HG03575 (cell line): ENCODE measurements around the gene GCSH.

Experiments used
- ATAC-seq: cut with Tn5 transposase; IDR thresholded peaks from one replicate; pipeline ENCODE4 v1.9.1; 2021; ENCODE audit not compliant: unreplicated experiment, insufficient number of reproducible peaks, low FRiP score; ENCODE audit errors: extremely low read depth

Gene GCSH

DNA sequence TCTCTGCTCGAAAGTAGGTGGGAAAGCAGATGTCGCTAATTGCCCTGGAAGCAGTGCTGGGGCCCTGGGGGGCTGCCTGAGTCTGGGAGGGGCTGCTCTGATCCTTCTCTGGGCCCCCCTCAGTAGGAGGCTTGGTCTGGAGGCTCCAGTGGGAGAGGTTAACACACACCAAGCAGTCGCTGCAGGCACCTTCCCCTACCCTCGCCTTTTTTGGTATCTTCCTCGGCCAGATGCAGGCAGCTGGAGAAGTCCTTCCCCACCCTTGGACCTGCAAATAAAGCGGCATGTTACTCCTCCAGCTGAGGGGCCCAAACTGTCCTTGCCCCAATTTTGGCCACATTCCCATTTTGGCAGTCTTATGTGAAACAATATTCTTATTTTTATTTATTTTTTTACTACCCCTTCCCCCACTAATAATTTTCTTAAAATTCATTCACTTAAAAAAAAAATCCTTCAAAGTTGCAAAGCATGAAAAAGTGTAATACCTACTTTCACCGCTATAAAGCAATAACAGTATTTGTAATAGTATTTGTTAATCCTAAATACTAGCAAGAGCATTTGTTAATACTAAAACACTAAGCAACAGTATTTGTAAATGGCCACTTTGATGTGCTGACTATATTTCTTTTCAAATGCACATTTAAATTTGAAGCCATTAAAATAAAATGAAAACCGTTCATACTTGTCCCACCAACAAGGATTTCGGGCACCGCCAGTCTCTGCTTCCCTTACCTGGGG, 34.2 kb downstream of the GCSH start:
- ATAC-seq = no peak

- ATAC-seq = no peak
Observed at GRCh38 chr16:81061307-81061640, 34.9 kb downstream of the GCSH start.

DNA sequence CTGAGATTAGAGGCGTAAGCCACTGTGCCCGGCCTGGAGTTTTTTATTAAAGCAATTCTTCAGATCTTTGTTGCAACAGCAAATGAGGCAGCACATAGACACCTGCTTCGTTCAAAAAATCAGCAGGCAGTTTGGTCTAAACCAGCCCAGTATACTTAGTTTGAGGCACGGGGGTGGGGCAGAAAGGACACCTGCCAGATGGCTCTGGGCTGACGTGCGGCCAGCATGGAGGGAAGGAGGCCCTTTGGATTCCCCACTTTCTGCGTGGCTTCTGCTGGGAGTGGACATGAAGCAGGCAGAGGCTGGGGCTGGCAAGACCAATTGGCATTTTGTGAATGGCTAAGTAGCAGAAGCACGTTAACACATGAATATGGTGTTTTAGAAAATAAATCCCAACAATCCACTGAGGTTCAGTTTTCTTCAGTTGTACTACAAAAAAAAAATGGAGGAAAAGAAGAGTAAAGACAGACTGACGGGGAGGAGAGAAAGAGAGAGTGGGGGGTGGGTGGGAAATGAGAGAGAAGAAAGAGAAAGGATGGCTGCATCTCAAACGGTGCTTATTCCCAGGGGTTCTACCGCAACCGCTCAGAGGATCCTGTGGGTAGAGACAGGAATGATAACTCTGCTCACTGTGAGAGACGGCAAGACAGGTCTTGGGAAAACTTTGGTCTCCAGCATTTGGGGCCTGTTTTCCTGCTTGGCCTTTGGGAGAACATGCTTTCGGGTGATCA, 35.5 kb downstream of the GCSH start:
- no peak for ATAC-seq

DNA sequence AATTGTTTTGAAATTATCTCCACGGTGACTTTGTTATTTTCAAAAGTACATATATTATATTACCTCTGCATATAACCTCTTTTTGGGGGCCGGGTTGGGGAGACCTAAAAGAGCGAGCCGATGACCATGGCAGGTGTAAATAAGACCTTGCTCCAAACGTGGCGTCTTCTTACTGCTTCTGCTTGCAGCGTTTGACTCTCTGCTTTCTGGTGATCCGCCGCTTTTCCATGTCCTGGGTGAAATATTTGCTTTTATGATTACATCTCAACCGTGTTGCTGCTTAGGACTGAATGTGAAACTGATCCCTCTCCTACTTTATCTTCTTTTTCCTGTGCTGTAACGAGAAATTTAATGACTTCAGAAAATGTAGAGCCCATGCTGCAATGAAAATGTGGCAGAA, 42.4 kb downstream of the GCSH start:
- ATAC-seq = no peak

DNA sequence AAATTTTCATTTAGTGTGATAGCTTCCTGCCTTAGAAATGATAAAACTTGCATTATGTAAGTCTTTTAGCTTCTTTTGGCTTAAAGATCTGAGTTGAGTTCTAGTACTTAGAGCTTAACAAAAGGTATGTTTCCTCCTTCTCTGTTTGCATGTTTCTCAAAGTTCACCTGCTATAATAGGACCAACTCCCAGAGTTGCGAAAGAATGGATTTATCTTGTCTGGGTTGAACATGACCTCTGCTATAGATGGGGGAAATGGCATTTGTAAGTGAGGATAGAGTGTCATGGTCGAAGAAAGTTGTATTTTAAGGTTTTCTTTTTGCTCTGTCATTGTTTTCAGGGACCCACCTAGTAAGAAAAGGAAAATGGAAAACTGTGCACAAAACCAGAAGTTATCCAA, 53.4 kb downstream of the GCSH start:
- ATAC-seq = no peak

DNA sequence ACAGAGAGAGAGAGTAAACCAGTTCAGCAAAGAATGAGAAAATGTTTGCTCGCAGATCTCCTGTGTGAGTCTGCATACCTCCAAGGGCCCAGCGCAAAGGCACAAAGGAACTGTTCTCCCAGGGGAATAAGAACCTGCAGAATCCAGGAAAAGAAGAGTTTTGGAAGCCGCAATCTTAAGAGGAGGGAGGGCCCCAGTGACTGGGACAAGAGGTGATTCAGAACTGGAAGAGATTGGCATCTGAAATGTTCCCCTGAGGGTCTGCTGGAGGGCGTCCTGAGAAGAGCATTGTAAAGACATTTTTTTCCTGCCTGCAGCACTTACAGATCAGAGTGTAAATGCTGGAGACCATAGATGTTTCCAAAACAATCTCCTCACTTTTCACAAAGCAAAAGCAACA, 54.5 kb downstream of the GCSH start:
- ATAC-seq = no peak

GRCh38 chr16:81040842-81041241, 55.4 kb downstream of the GCSH start:
- no peak for ATAC-seq

DNA sequence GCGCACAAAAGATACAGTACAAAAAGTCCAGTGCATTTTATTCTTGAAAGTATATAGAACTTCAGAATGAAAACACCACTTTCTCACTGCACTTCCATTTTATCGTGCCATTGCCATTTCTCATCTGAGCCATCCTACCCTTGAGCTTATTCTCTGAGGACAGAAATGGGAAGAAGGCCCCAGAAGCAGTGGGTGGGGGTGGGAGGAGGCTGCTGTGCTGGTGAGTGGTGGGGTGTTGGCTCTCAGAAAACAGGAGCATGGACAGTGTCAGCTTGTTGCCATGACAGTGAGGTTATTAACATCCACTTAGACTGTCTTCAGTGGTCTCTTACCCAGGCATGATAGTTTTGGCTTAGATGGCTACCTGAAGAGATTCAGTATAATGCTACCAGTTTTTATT, 56.1 kb downstream of the GCSH start:
- ATAC-seq = no peak

GRCh38 chr16:81036751-81037350, 59.3 kb downstream of the GCSH start:
- ATAC-seq = no peak

DNA sequence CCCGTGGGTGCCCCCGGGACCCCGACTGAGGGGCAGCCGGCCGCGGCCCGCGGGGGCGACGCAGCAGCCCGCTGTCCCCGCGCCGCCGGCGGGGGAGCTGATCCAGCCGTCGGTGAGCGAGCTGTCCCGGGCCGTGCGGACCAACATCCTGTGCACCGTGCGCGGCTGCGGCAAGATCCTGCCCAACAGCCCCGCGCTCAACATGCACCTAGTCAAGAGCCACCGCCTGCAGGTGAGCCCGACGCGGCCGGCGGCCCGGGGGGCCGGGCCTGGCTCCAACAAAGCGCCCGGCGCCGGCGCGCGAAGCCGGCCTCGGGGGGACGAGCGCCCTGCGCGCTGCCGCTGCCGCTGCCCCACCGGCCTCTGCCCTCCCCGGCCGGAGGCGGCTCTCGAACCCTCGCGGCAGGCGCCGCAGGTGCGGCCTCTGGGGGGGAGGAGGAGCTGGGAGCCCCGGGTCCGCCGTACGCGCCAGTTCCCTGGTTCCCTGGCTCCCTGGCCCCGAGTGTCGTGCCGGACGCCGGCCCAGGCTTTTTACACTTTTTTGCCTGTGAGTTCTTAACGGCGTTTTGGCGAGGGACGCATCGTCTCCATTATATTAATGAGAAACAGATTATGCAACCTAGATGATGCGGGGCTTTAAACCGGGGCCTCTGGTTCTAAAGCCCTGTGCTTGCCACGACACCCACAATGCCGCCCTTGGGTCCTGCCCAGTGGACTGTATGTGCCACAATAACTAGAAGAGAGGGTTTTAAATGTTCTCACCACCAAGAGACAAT, 60.0 kb downstream of the GCSH start:
- no peak for ATAC-seq

GRCh38 chr16:81035398-81035974, 60.7 kb downstream of the GCSH start, which contains the start of gene ATMIN:
ATMIN (plus strand) TSS chr16:81035842; CDS start chr16:81035871, 29 bp downstream.
- ATAC-seq = no peak
